Caki2 (cell line): ENCODE data around the gene TMED3. TPM values are rescaled to one million over a fixed set of nuclear protein-coding genes. Genes with fewer than 3 reads are reported as not detected.

ENCODE experiments used
- DNase-seq: peaks from one replicate; pipeline ENCODE4 v3.0.0-alpha.2; 2015; ENCODE audit warnings: low read depth
- in situ Hi-C: cut with HindIII; loops from 2 replicates; pipeline ENCODE4 v1.10.0; 2016; ENCODE audit warnings: low sequenced_read_pairs, low pct_unique_long_range_greater_than_20kb, mixed read lengths
- total RNA-seq: library from RNA; depleted of rRNA; stranded (reverse); fragments of >200 nt; shearing (Covaris generic); gene quantifications from 2 replicates; pipeline ENCODE4 v1.2.3, GENCODE V29; 2014; ENCODE audit warnings: low replicate concordance; rRNA removed

Gene TMED3
- total RNA-seq, result 81.7 and 83.1 TPM in 2 replicates

- in situ Hi-C loops, result no loop called here
- DNase-seq, result peak; percentile 66
Observed at GRCh38 chr15:79310985-79311900, at the start of gene TMED3. TSS of gene TMED3 (plus strand) at chr15:79311112. CDS start at chr15:79311250, 138 bp downstream.

GRCh38 chr15:79261836-79262235 is 49.1 kb upstream of the TMED3 start:
- in situ Hi-C loops, result no loop called here
- no peak for DNase-seq

GRCh38 chr15:79265167-79265566 is 45.7 kb upstream of the TMED3 start:
- in situ Hi-C loops, result no loop called here
- DNase-seq, result no peak

GRCh38 chr15:79265987-79266579 is 44.8 kb upstream of the TMED3 start:
- no peak for DNase-seq

GRCh38 chr15:79282371-79283251 is 28.3 kb upstream of the TMED3 start, which contains the start of gene ANKRD34C:
TSS of gene ANKRD34C (plus strand) at chr15:79282722. CDS start at chr15:79293285, 10,563 bp downstream.
- DNase-seq, result no peak
- in situ Hi-C loops, result no loop called here

More at GRCh38 chr15:79265987-79266579, 44.8 kb upstream of the TMED3 start:
- in situ Hi-C loops, result no loop called here

- DNase-seq, result peak; percentile 21
- in situ Hi-C loops, result no loop called here
Observed at GRCh38 chr15:79283252-79284048, 27.5 kb upstream of the TMED3 start.

DNA sequence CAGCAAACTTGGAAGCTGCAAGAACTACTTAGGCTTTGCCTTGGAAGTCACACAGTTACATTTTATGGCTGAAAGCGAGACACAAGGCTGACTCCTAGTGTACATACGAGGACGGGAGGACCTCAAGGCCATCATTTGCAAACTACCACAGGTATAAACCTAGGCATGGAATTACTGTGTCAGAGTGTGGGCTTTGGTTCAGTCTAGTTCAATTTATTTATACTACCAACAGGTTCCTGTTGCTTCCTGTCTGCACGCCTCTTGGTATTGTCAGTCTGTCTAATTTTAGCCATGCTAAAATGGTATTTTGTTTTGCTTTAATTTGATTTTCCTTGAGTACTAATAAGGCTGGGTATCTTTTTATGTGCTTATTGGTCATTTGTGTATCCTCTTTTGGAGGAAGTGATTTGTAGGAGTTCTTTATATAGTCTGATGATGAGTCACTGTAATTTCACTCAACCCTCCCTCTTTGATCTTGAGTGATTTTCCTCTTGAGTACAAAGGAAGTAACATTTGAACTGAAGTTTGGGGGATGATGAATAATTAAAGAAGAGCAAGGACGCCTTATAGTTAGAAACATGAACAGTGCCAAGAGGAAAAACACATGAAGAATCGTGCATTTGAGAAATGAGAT is 20.2 kb upstream of the TMED3 start:
- no peak for DNase-seq
- in situ Hi-C loops, result no loop called here

DNA sequence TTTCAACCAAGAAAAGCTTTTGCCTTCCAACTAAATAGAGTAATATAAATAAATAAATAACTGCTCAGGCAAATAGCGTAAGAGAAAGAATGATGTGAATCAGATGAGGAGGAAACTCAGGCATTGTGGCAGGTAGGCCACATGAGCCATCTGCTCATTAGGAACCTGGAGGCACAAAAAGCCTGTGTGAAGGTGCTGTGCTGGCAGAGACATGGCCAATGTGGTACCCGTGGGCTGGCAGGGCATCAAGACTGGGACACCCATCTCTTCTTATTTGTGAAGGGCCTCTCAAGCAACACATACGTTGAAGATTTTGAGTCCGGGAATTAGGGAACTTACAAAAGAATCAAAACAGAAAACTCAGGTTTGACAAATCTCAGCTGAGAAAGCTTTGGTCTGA is 18.9 kb upstream of the TMED3 start:
- in situ Hi-C loops, result no loop called here
- no peak for DNase-seq

- in situ Hi-C loops, result no loop called here
Observed at GRCh38 chr15:79294075-79294474, 16.8 kb upstream of the TMED3 start.

GRCh38 chr15:79296583-79296982 is 14.3 kb upstream of the TMED3 start:
- in situ Hi-C loops, result no loop called here
- no peak for DNase-seq

More at GRCh38 chr15:79294075-79294474, 16.8 kb upstream of the TMED3 start:
- no peak for DNase-seq

- in situ Hi-C loops, result no loop called here
- no peak for DNase-seq
Observed at GRCh38 chr15:79299126-79299840, 11.6 kb upstream of the TMED3 start.

- DNase-seq, result no peak
- in situ Hi-C loops, result no loop called here
Observed at GRCh38 chr15:79299841-79300235, 11.1 kb upstream of the TMED3 start.

- in situ Hi-C loops, result no loop called here
Observed at GRCh38 chr15:79307251-79307650, 3.7 kb upstream of the TMED3 start.

GRCh38 chr15:79308874-79309273 is 2.0 kb upstream of the TMED3 start:
- DNase-seq, result no peak
- in situ Hi-C loops, result no loop called here

More at GRCh38 chr15:79307251-79307650, 3.7 kb upstream of the TMED3 start:
- no peak for DNase-seq

- in situ Hi-C loops, result no loop called here
- no peak for DNase-seq
Observed at GRCh38 chr15:79310612-79310984, 314 bp upstream of the TMED3 start.

DNA sequence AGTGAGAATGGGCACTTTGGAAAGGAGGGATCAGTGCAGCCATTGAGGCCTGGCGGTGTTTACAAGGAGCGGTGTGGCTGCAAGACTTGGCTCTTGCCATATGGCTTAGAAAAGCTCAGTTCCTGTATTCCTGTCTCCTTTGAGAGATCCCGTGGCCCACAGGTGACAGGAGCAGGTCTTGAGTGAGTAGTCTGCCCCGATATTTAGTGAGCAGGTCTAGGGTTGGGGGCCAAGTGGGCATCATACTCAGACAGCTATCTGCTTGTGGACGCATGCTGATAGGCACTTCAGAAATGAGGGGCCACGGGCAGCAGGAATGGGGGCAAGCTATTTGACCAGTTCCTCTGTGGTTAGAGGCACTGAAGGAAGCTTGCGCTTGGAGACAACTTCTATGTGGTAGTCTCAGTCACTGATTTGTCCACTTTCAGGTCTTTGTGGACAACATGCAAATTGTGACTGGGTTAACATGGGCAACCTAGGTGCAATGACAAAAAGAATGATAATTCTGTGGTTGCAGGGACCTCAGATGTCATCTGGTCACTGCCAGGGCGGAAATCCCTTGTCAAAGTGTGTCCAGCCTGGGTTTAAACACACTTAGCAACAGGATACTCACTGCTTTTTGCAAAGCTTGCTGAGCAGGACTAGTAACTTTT is 1.1 kb downstream of the TMED3 start:
- in situ Hi-C loops, result no loop called here
- no peak for DNase-seq
